Urothelium cell line (cell line): ENCODE data around the gene MEX3B.
"Not testable (repeated sequence)": the region's sequence is repeated elsewhere in the genome, so short reads cannot be mapped to it uniquely, and the experiment has no call there.

Experiments
- DNase-seq: peaks from one replicate; pipeline ENCODE4 v3.0.0; 2011; ENCODE audit warnings: low spot score, mixed read lengths
- FAIRE-seq: peaks from 2 replicates; lab custom pipeline; 2011; peaks lifted over from hg19 to GRCh38; lab: Jason Lieb, UNC

MEX3B gene

DNA sequence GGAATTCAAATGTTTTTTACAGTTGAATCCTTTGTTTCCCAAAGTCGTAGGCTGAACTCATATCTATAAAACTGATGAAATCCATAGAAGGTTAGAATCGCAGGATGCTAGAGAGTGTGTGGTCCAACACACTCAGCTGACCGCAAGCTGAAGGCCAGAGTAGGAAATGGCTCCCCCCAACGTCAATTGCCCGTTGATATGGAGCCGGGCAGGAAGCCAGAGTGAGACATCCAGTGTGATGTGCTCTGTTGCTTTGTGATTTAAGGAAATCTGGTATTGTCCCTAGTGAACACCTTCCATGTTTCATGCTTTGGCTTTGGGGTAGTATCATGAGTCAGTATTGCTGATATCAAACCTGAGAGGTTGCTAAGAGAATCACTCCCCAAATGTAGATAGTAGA, 5.8 kb upstream of the MEX3B start:
- DNase-seq (peak; percentile 33), FAIRE-seq (no peak)

DNA sequence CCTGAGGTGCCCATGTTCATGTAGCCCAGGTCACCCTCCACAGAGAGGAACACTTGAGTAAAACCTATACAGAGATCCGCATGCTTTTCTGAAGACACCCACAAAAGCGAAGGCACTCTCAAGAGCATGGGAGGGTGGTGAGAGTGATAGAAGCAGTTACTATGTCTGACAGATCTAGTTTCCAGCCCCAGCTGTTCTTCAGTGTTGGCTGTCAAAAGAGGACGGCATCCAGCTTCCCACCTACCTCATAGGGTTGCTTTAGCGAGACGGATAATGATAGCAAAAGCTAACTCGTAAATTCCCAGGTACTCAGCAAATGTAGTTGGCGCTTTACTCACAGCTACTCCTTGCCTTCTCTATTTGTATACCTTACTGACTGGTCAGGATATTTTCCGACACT, 3.0 kb upstream of the MEX3B start:
- DNase-seq, result no peak
- FAIRE-seq, result no peak

DNA sequence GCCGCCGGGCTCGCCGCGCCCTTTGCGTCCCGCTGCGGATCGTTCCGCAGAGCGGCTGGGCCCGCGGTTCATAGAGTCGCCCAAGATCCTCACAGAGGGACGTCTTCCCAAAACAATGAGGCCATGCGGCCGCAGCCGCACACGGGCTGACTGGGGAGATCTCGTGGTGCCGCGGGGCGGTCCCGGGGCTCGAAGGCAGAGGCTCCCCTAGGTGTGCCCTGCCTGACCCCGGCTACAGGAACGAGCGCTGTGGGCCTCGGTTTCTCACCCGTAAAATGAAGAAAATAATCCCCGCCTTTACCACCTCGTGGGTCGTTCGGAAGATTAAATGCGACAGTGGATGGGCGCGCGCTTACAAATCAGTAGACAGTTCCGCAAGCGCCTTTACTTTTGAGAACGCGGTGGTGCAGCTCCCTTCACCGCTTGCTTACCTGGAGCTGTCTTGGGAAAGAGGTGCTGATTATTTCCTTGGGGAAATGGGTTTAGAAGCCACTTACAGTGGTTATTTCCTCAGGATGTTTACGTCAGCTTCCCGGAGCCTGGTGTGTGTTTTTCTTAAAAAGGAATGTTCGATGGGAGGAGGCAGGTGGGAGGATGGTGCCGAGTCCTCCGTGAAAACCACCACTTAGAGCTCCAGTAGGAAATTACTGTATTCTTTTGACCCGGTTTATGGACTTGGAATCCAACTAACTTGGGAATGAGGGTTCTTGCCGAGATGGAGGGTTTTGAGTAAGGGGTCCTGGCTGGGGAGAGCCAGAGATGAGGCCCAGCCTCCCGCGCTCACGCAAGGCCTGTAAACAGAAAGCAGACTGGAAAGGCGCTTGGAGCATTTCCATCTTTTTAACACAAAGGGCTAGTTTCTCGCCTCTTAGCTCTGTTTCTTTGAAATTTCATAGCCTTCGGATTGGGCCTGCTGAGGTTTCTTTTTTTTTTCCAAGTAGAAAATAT, 1.9 kb upstream of the MEX3B start:
- no peak for FAIRE-seq
- DNase-seq, result no peak

DNA sequence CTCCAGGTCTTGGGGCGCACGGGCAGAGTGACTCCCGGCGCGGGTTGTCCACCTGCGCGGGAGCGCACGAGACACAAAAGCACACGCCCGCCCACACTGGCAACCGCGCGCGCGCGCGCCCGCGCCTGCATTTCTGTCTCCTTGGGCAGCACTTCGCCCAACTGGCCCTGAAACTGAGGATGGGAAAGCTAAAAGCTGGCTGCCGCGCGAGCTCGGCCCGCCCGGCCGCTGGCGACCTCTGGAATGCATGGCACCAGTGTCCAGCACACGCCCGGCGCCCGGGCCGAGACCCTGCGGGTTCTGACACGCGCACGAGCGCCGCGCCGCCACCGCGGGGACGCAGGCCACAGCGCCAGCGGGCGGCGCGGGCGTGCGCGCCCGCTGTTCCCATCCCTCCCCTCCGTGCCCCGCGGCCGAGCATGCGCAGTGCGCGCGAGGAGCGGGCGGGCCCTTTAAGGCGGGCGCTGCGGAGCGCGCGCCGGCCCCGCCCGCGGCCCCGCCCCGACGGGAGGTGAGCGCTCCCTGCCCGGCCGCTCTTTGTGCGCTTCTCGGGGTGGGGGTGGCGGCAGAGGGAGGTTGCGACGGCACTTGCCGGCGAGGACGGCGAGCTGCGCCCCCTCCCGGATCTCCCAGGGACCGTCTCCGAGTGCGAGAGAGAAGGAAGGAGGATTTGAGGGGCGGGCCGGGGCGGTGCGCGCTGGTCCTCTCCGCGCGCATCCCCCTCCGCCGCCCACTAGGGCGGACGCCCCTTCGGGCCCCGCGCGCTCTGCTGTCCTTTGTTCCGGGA, 1.0 kb upstream of the MEX3B start:
- FAIRE-seq, result peak; percentile 95
- peak; percentile 97 for DNase-seq

DNA sequence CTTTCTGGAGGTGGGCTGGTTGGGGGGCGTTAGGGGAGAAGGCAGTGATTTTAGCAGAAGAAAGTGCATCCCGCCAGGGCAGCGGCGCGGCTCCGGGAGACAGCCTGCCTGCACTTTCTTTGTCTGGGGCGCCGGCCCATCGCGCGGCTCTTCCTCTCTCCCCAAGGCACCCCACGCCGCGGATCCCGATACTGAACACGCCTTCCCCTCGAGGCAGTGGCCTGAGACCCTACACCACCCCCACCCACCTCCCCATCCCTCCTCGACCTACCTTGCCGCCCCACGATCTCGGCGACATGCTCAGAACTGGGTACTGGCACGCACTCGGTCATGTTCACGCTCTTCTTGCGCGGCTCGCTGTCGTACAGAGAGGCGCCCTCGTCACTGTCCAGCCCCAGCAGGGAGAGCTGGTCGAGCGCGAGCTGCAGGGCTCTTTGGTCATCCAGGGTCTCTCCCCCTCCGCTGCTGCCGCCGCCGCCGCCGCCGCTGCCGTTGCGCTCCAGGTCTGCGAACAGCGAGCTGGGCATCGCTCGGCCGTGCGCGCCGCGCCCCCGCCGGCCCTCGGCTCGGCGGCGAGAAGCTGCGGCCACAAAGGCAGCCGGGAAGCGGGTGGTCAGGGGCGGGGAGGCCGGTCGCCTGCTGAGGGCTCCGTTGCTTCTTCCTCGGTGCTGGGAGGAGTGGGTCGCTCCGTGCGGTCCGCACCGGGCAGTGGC, 483 bp downstream of the MEX3B start:
- FAIRE-seq, result peak; percentile 93

DNA sequence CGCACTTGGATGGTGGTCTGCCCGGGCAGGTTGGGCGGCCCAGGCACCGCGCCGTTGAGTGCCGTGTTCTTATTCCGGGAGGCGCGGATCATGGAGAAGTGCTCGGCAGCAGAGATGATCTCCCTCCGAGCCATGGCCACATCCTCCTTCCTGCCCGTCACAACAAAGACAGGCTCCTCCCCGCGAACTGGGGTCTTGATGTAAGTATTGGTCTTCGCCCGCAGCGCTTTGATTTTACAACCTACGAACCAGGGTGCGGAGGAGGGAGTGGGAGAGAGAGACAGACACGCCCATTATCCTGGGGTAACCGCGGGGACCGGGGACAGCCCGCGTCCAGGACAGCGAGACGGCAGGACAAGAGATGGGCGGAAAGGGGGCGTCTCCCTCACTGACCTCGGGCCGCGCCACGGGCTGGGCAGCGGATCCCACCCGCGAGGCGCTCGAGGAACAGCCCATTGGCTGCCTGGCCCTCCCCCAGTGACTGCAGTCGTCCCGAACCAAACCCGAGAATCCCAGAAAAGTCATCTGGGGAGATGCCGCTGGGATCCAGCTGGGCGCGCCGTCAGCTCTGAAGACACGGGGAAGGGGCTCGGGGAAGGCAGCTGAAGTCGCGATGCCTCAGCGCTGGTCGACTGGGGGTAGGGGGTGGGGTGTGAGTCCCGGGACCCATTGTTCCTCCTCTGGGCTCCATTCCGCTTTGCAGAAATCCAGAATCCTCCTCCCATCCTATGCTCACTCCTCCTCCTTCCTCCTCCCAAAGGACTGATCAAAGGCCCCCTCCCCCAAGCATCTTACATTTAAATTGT, 1.2 kb downstream of the MEX3B start:
- FAIRE-seq, result no peak
- peak; percentile 57 for DNase-seq

More for the DNA sequence above, 483 bp downstream of the MEX3B start:
- peak; percentile 46 for DNase-seq

DNA sequence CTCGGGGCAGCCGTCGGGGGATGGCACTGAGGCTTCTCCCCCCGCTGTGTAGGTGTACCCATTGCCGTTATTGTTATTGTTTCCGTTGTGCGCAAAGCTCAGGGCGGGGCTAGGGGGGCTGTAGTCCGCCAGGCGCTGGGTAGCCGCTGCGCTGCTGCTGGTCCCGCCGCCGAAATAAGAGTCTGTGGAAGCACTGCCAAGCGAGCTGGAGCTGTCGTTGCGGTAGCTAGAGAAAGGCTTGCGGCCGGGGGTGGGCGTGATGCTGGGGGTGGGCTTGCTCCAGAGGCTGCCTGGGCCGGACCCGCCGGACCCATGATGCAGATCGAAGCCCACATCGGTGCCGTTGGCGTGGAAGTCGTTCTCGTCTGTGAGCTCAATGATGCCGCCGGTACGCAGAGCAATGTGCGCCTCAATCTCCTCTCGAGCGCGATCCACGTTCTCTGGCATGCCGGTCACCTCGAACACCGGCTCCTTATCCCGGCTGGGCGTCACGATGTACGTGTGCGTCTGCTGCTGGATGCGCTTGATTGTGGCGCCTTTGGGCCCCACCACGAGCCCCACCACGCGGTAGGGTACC, 1.9 kb downstream of the MEX3B start:
- FAIRE-seq (peak; percentile 89), DNase-seq (no peak)

DNA sequence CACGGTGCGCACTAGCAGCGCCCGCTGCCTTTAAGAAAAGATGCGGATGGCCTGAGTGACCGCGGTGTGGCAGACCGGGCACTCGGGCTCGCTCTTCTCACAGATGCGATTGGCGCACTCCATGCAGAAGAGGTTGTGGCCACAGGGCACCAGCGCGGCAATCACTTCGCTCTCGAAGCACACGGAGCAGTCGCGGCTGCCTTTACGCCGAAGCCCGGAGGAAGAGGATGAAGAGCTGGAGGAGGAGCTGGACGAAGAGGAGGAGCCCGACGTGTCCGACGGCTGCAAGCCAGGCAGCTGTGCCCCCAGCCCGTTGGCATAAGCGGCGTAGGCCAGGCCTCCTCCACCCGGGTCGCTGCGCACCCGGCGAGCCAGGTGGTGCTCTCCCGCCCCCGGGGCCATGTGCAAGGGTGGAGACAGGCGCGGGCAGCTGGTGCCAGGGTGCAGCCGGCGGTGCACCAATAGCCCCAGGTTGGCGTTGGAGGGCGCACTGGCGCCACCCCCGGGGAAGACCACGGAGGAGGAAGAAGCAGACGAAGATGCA, 2.6 kb downstream of the MEX3B start:
- DNase-seq (no peak), FAIRE-seq (no peak)

DNA sequence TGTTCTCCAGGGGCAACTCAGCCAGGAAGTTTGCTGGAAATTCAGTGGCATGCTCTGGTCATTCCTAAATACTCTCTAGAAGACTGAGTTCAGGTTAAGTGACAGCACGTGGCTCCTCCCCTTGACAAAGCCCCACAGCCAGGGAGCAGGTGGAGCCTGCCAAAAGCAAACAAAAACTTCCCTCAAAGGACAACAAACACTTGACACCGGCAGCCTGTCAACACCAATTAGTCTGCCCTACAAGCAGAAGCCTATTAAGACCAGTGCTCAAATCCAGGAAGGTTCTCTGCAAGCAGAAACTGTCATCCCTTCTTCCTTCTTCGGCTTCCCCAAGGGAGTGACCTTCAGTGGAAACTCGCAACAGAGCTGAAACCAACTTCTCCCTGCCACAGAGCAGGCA, 5.0 kb downstream of the MEX3B start:
- no peak for FAIRE-seq
- no peak for DNase-seq

DNA sequence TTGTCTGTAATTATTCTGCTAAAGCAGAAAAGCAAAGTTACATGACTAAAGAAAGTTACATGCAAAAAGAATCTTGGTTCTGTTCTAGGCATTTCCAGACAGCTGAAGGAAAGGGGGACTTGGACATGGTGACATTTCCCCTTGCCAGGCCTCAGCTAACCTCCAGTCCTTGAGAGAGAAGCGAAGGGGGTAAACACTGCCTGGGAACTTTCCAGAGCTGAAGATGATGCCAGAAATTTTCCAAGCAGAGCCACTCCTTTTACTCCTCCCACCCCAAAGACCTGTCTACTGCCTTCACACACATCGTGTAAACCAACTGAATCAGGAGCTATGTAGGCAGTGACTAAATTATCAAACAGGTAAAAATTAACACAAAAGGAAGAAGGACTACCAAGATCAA, 5.4 kb downstream of the MEX3B start:
- no peak for FAIRE-seq
- no peak for DNase-seq

DNA sequence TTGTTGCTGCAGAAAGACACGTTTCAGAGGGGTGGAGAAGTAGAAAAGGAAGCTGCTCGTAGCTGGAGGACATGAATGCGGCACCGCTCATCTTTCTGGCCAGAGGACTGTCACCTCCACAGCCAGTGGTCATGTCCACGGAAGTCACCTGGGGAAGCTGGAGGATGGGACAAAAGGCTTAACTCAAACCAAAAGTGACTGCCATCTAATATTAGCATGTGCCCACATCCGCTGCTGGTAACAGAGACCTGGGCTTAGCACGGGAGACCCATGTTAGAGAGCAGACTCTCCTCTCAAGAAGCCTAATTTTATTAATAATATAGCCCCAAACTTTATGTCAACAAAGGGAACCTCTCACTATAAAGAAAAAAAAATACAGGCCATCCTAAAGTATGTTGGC, 5.9 kb downstream of the MEX3B start:
- no peak for DNase-seq
- FAIRE-seq, result no peak

DNA sequence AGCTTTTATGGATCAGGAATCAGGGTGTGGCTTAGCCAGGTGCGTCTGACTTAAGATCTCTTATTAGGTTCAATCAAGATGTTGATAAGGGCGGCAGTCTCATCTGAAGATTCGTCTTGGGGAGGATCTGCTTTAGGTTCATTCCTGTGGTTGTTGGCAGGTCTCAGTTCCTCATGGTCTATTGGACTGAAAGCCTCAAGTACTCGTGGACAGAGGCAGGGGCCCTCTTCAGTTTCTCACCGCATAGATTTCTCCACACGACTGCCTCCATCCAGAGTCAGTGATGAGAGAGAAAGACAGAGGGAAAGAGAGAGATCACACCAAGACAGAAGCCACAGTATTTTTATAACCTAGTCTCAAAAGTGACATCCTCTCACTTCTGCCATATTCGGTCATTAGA, 9.4 kb downstream of the MEX3B start:
- DNase-seq (no peak), FAIRE-seq (no peak)

DNA sequence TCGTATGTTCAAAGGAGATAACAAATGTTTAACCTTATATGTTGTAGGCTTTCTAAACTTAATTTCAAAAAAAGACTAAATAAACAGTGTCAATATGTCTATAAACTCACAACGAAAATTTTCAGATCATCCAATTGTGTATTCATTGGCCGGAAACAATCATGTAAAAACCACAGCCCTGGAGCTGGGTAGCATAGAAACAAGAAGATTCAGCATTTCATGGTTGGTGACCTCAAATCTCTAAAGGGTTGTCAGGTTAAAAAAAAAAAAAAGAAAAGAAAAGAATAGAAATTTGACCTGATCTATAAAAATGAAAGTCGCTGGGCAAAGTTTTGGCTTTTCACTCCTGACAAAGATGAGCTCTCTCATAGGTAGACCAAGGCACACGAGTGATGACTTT, 13.9 kb downstream of the MEX3B start:
- DNase-seq, result no peak
- FAIRE-seq, result no peak

DNA sequence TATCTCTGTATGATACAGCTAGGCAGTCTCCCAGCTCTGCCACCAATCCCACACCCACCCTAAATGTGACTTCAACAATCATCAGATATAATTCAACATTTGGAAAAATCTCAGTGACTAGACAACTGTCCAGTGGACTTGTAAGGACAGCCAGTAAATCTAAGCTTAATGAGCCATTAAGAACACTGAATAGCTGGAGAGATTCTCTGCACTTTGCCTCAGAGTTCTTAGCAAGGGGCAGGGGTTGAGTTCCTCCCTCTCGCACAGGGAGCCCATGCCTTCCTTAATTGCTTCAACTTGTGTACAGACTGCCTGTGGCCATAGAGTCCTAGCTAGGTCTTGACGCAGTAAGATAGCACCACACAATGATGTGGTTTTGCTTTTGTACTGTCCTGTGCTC, 15.6 kb downstream of the MEX3B start:
- DNase-seq, result no peak
- FAIRE-seq, result no peak

DNA sequence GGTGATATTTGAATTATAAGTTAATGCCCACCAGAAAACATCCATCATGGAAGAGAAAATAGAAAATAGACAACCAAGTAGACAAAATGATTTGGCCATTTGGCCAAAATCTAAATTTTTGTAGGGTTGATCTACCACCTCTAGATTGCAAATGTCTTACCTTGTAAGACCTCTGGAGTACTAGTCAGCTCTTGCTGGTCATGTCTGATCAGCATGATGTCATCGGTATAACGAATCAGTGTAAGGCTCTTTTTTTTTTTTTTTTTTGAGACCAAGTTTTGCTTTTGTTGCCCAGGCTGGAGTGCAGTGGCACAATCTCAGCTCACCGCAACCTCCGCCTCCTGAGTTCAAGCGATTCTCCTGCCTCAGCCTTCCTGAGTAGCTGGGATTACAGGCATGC, 17.7 kb downstream of the MEX3B start:
- not testable (repeated sequence) for DNase-seq

DNA sequence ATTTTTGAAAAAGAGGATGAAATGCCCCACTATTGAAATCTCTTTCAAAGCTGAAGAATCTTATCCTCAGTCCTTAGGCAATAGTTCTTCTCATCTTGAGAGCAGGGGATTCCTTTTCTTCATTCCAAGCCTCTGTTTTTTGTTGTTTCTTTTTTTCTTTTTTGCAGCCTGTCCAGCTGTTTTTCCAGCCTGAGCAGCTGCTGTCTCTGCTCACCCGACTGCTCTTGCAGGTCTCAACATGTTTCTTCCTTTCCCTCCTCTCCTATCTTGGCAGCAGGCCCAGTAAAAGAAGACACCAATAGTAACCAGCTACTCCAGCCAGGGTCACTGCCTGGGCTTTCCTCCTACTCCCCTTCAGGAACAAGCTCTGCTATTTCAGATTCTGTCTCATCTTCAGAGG, 23.8 kb downstream of the MEX3B start:
- FAIRE-seq (no peak), DNase-seq (peak; percentile 67)

More for the DNA sequence above, 17.7 kb downstream of the MEX3B start:
- FAIRE-seq, result not testable (repeated sequence)

DNA sequence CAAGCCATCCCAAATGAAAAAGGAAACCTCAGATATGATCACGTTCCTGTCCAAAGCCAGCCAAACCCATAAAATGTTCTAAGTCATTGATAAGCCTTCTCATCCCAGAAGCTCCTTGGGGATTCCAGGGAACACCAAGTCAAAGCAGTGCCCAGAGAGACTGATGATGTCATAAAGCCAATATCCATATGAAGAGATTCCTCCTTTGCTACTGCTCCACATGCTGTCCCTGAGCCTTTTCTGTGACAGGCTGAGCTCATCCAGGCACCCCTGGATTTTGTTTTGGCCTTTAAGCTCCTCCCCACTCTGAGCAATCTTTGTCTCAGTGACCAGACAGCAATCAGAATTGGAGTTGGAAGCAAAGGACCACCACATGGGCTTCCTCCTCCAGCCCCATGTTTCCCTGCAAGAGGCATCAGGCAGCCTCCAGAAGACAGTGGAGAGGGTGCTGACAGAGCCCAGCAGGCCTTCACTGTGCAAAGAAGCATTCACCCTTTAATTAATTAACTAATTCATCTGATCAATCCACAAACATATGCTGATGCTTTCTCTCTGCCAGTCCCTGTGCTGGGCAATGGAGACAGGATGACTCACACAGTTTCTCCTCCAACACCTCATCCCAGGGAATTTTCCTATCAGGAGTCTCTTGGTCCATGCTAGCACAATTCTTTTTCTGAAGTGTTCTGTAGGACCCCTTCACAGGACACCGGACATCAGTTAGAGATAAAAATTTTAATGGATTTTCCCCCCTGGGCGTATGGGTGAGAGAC, 25.0 kb downstream of the MEX3B start:
- FAIRE-seq (no peak), DNase-seq (peak; percentile 37)

DNA sequence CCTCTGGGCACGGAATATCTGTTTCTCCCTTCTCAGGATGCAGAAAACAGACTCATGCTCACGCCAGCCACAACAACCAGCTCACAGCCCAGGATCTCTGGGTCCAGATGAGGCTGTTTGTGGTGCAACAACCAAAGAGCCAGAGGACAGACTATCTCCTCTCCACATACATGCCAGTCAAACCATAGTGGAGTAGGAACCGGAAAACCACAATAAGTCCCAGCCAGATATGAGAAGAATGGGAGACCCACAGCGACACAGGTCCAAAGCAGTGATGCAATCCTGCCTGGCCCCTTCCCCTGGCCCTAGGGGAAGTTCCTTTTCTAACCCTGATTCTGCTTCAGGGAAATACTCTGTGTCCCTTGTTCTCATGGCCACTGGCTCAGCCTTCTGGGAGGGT, 27.6 kb downstream of the MEX3B start:
- DNase-seq, result no peak
- FAIRE-seq, result no peak

DNA sequence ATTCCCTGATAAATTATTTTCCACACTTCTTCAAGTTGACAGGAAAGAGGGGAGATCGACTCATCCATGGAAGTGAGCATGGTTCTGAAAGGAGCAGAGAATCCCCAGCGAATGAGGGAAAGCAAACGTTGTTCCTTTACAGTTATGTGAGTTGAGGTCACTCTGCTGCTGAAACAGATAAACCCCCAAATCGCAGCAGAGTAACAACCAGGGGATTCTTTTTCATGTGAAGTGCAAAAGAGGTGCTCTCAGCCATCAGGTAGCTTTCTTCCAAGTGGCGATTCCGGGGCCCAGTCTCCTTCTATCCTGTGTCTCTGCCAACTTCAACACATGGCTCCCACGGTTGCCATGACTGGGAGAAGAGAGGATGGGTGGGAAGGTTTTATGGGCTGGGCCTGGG, 28.2 kb downstream of the MEX3B start:
- FAIRE-seq, result peak; percentile 9

More for the DNA sequence above, 28.2 kb downstream of the MEX3B start:
- no peak for DNase-seq
